HCT116 (cell line): ENCODE results near the gene P2RY4. TPM values are rescaled to one million over a fixed set of nuclear protein-coding genes. Genes with fewer than 3 reads are reported as not detected.

Experiments used
- ATAC-seq: fragments of 200-7000 bp; cut with Tn5 transposase; 2 replicates; pipeline ENCODE4 v1.9.1; 2020; ENCODE audit warnings: mild to moderate bottlenecking, moderate library complexity
- BruUV-seq: library from RNA; stranded (reverse); fragments of 400-500 nt; replicated peaks from 2 replicates; lab custom pipeline; 2021; lab: Mats Ljungman, UMichigan
- CTCF ChIA-PET: fragments of 300-600 bp; sonication (Branson Sonifier 250); formaldehyde crosslinking; loops from one replicate; lab custom pipeline; 2021; ENCODE audit warnings: antibody characterized with exemption; lab: Charles Lee
- POLR2A ChIA-PET: fragments of 300-600, 350-600 bp; sonication (Branson Sonifier 250); formaldehyde crosslinking; loops from one replicate; lab custom pipeline; 2021; ENCODE audit warnings: antibody characterized with exemption; lab: Charles Lee
- RAD21 ChIA-PET, 2 experiments: fragments of 300-600 bp; sonication (Branson Sonifier 250); formaldehyde crosslinking; loops; one replicate each; lab custom pipeline; 2023; ENCODE audit warnings: low total read pairs in 2 of 2; ENCODE audit not compliant: uncharacterized antibody in 2 of 2, unreplicated experiment in 2 of 2, low non-redundant PET in 1 of 2; lab: Charles Lee
- DNase-seq: peaks from one replicate; pipeline ENCODE4 v3.0.0-alpha.2; 2010; ENCODE audit warnings: low read depth, low spot score
- H2AFZ ChIP-seq: fragments of 200-600 bp; shearing (Covaris generic), sonication (generic); 2 replicates; pipeline ENCODE4 v1.6.1; 2017; ENCODE audit warnings: low read depth, mixed run types, mixed read lengths, antibody characterized with exemption, low read length; ENCODE audit not compliant: poor library complexity, severe bottlenecking
- H3K27ac ChIP-seq: 2 replicates; pipeline ENCODE4 v1.5.1; 2012; ENCODE audit warnings: low read depth, low read length
- H3K27me3 ChIP-seq: fragments of 200-600 bp; sonication (generic); 2 replicates; pipeline ENCODE4 v1.6.1; 2016; ENCODE audit warnings: mixed run types, low read length, mixed read lengths; ENCODE audit not compliant: insufficient read depth
- H3K36me3 ChIP-seq, 2 experiments: fragments of 200-500 bp in 1 of 2; fragments of 200-600 bp in 1 of 2; sonication (Bioruptor generic) in 1 of 2; sonication (generic) in 1 of 2; 2 replicates each; pipeline versions ENCODE4 v1.5.1 to v1.6.1; 2014 to 2016; ENCODE audit warnings: low read length in 2 of 2, inconsistent platforms in 1 of 2, mixed read lengths in 1 of 2, mixed run types in 1 of 2; ENCODE audit not compliant: insufficient read depth in 2 of 2, control insufficient read depth in 1 of 2
- H3K4me1 ChIP-seq, 2 experiments: fragments of 200-600 bp in 1 of 2; sonication (generic) in 1 of 2; 2 replicates each; pipeline versions ENCODE4 v1.5.1 to v1.6.1; 2012 to 2017; ENCODE audit warnings: low read length in 2 of 2, inconsistent platforms in 1 of 2, mild to moderate bottlenecking in 1 of 2, mixed read lengths in 1 of 2, mixed run types in 1 of 2, moderate library complexity in 1 of 2; ENCODE audit not compliant: insufficient read depth in 2 of 2, control insufficient read depth in 1 of 2
- H3K4me2 ChIP-seq: fragments of 200-600 bp; sonication (generic); 2 replicates; pipeline ENCODE4 v1.6.1; 2017; ENCODE audit warnings: mixed run types, low read length, mixed read lengths
- H3K4me3 ChIP-seq, 2 experiments: fragments of 200-600 bp in 1 of 2; sonication (generic) in 1 of 2; replicated peaks in 1 of 2; 2 replicates each; pipeline ENCODE4 v1.5.1; 2011 to 2016; ENCODE audit warnings: low read length in 2 of 2, control low read depth in 1 of 2, low read depth in 1 of 2, mild to moderate bottlenecking in 1 of 2, mixed read lengths in 1 of 2, mixed run types in 1 of 2
- H3K79me2 ChIP-seq: fragments of 200-600 bp; sonication (generic); 2 replicates; pipeline ENCODE4 v1.6.1; 2017; ENCODE audit warnings: mild to moderate bottlenecking, mixed run types, low read length, moderate library complexity, mixed read lengths; ENCODE audit not compliant: insufficient read depth
- H3K9ac ChIP-seq: fragments of 200-600 bp; sonication (generic); 2 replicates; pipeline ENCODE4 v1.6.1; 2016; ENCODE audit warnings: low read length, mixed read lengths
- H3K9me2 ChIP-seq: fragments of 200-600 bp; sonication (generic), shearing (Covaris generic); 2 replicates; pipeline ENCODE4 v1.6.1; 2017; ENCODE audit warnings: mixed run types, mild to moderate bottlenecking, moderate library complexity; ENCODE audit not compliant: insufficient read depth
- H3K9me3 ChIP-seq, 2 experiments: fragments of 200-500 bp in 1 of 2; fragments of 200-600 bp in 1 of 2; sonication (Bioruptor generic) in 1 of 2; sonication (generic) in 1 of 2; 2 replicates each; pipeline ENCODE4 v1.6.1; 2014 to 2017; ENCODE audit warnings: low read length in 2 of 2, mixed read lengths in 2 of 2, inconsistent platforms in 1 of 2, low read depth in 1 of 2, mild to moderate bottlenecking in 1 of 2, mixed run types in 1 of 2, moderate library complexity in 1 of 2; ENCODE audit not compliant: control insufficient read depth in 1 of 2, insufficient read depth in 1 of 2
- H4K20me1 ChIP-seq: fragments of 200-600 bp; sonication (generic), shearing (Covaris generic); 2 replicates; pipeline ENCODE4 v1.6.1; 2017; ENCODE audit warnings: mixed run types, mild to moderate bottlenecking, moderate library complexity; ENCODE audit not compliant: insufficient read depth
- CEBPB ChIP-seq: IDR thresholded peaks from 2 replicates; pipeline ENCODE4 v1.6.1; 2012; ENCODE audit warnings: low read depth
- EGR1 ChIP-seq: IDR thresholded peaks from 2 replicates; pipeline ENCODE4 v1.6.1; 2012; ENCODE audit warnings: low read depth
- FOSL1 ChIP-seq: IDR thresholded peaks from 2 replicates; pipeline ENCODE4 v1.6.1; 2012; ENCODE audit warnings: low read depth
- POLR2A ChIP-seq: IDR thresholded peaks from 2 replicates; pipeline ENCODE4 v1.7.0; 2011; ENCODE audit warnings: borderline replicate concordance; ENCODE audit not compliant: insufficient read depth, insufficient read length; ENCODE audit errors: extremely low read depth
- POLR2AphosphoS5 ChIP-seq: IDR thresholded peaks from 2 replicates; pipeline ENCODE4 v1.6.1; 2011; ENCODE audit warnings: mild to moderate bottlenecking, low read depth, low read length, moderate library complexity
- TCF7L2 ChIP-seq: IDR thresholded peaks from 2 replicates; pipeline ENCODE4 v1.7.0; 2011; ENCODE audit warnings: borderline replicate concordance, inconsistent platforms; ENCODE audit not compliant: insufficient read depth, insufficient read length; ENCODE audit errors: extremely low read depth
- YY1 ChIP-seq: IDR thresholded peaks from 2 replicates; pipeline ENCODE4 v1.6.1; 2011; ENCODE audit warnings: low read length, low read depth, moderate library complexity, mild to moderate bottlenecking; ENCODE audit not compliant: insufficient replicate concordance; ENCODE audit errors: extremely low read depth
- ZFX ChIP-seq: fragments of 450-650 bp; IDR thresholded peaks from 2 replicates; pipeline ENCODE4 v1.6.1; 2017
- intact Hi-C: fragments of 100-400 bp; cut with micrococcal nuclease; formaldehyde crosslinking; loops from 2 replicates; pipeline ENCODE4 v1.10.0; 2022
- total RNA-seq: library from RNA; stranded (reverse); gene quantifications from one replicate; pipeline ENCODE4 v1.2.1, GENCODE V29; 2021; ENCODE audit not compliant: unreplicated experiment
- TF ChIP-seq, protein P1 (sequence below): IDR thresholded peaks from 2 replicates; pipeline ENCODE4 v1.6.1; 2012
- TF ChIP-seq, protein P2 (sequence below): IDR thresholded peaks from 2 replicates; pipeline ENCODE4 v1.6.1; 2011; ENCODE audit warnings: mild to moderate bottlenecking, low read length, moderate library complexity; ENCODE audit not compliant: insufficient replicate concordance; ENCODE audit errors: extremely low read depth

The P2RY4 gene
- total RNA-seq, 1 experiment from 2014 or later = not detected

DNA sequence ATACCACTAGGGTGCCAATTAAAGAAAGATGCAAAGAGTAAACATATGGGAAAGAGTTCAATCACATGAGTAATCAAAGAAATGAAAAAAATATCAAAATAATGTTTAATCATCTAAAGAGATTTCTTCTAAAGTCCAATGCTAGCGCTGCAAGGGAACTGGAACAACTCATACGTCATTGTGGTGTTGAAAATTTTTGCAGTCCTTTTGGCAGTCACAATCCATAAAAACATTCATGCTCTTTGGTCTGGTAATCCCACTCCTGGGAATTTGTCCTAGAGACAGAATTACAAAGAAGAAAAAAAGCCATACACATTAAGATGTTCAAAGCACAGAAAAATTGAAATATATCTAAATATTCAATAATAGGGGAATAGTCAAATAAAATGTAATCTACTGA lies 4.6 kb downstream of the P2RY4 start:
- Histone ChIP-seq H3K4me2 (peak overlapping the region; percentile 66; the same call in 1 of the 2 replicates), H3K36me3 (no peaks in the 10 kb centered on the region), H3K27ac (no peak overlapping the region; the same call in 1 of the 2 replicates), H4K20me1 (no peaks in the 10 kb centered on the region), H3K9ac (no peak overlapping the region), H3K4me1 (peaks cover 16 to 46% of the 10 kb centered on the region in 2 experiments), H3K79me2 (no peaks in the 10 kb centered on the region), H3K4me3 (no peak overlapping the region), H3K9me2 (no peaks in the 10 kb centered on the region), H2AFZ (no peak overlapping the region), H3K9me3 (no peaks in the 10 kb centered on the region), H3K27me3 (no peaks in the 10 kb centered on the region)
- CTCF ChIA-PET = no interaction called here
- no TSS peak for BruUV-seq
- RAD21 ChIA-PET = no interaction called here
- DNase-seq (no peak), ATAC-seq (no peak)
- POLR2A ChIA-PET = no interaction called here
- TF ChIP-seq YY1 (no peak), EGR1 (no peak), POLR2A (no peak), ZFX (no peak), CEBPB (no peak), FOSL1 (no peak), TCF7L2 (no peak), POLR2AphosphoS5 (no peak)
- TF ChIP-seq, protein P1, sequence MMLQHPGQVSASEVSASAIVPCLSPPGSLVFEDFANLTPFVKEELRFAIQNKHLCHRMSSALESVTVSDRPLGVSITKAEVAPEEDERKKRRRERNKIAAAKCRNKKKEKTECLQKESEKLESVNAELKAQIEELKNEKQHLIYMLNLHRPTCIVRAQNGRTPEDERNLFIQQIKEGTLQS = no peak
- TF ChIP-seq, protein P2, sequence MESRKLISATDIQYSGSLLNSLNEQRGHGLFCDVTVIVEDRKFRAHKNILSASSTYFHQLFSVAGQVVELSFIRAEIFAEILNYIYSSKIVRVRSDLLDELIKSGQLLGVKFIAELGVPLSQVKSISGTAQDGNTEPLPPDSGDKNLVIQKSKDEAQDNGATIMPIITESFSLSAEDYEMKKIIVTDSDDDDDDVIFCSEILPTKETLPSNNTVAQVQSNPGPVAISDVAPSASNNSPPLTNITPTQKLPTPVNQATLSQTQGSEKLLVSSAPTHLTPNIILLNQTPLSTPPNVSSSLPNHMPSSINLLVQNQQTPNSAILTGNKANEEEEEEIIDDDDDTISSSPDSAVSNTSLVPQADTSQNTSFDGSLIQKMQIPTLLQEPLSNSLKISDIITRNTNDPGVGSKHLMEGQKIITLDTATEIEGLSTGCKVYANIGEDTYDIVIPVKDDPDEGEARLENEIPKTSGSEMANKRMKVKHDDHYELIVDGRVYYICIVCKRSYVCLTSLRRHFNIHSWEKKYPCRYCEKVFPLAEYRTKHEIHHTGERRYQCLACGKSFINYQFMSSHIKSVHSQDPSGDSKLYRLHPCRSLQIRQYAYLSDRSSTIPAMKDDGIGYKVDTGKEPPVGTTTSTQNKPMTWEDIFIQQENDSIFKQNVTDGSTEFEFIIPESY = no peak
- intact Hi-C loops = no loop called here
